Pancreas (tissue), 10 donors: ENCODE data around the gene ROBO1. TPM values are rescaled to one million over a fixed set of nuclear protein-coding genes. Genes with fewer than 3 reads are reported as not detected.

Experiments
- ATAC-seq, 4 donors: fragments of 200-7000 bp; cut with Tn5 transposase; one replicate each; pipeline versions ENCODE4 v1.8.0 to v1.9.1; 2020; ENCODE audit warnings: mild to moderate bottlenecking in 4 of 4, moderate library complexity in 4 of 4
- DNase-seq, 6 donors: peaks; one replicate each; pipeline ENCODE4 v3.0.0-alpha.2; 2020
- FAIRE-seq: peaks from 2 replicates; lab custom pipeline; 2012; peaks lifted over from hg19 to GRCh38; lab: Jason Lieb, UNC
- H3K27ac ChIP-seq, 4 donors: fragments of 200-600 bp; sonication (generic); 1 replicate in 3 of 4; 2 replicates in 1 of 4; pipeline versions ENCODE4 v1.5.0 to v1.8.0; 2020
- H3K27me3 ChIP-seq, 4 donors: fragments of 200-600 bp; one replicate each; pipeline ENCODE4 v1.8.0; 2021
- H3K36me3 ChIP-seq, 3 donors: fragments of 200-600 bp; sonication (generic) in 1 of 3; one replicate each; pipeline versions ENCODE4 v1.5.0 to v1.8.0; 2020 to 2021
- H3K4me1 ChIP-seq, 3 donors: fragments of 200-600 bp; one replicate each; pipeline ENCODE4 v1.8.0; 2021
- H3K4me3 ChIP-seq, 4 donors: fragments of 200-600 bp; sonication (generic) in 2 of 4; one replicate each; pipeline versions ENCODE4 v1.5.0 to v1.8.0; 2020 to 2021
- H3K9me3 ChIP-seq, 4 donors: fragments of 200-600 bp; one replicate each; pipeline ENCODE4 v1.8.0; 2021
- CTCF ChIP-seq, 4 donors: fragments of 200-600 bp; sonication (generic) in 3 of 4; IDR thresholded peaks; one replicate each; pipeline versions ENCODE4 v1.5.0 to v1.8.0; 2021; ENCODE audit warnings: antibody characterized with exemption in 4 of 4
- WGBS, 2 donors: extraction: QIAGEN DNeasy Blood & Tissue Kit; methylation state at CpG; one replicate each; pipeline ENCODE4 v1.1.7; 2013; 5-methylcytosine and 5-hydroxymethylcytosine counted together
- intact Hi-C, 3 donors: fragments of 100-400 bp; cut with DNase I; formaldehyde crosslinking; loops; one replicate each; pipeline versions ENCODE4 v1.11.1 to v1.14.2; 2022
- polyA plus RNA-seq, 2 donors: library from polyadenylated mRNA; stranded (reverse); fragments of 200-250 nt; gene quantifications; one replicate each; pipeline ENCODE4 v1.2.3, GENCODE V29; 2013
- total RNA-seq, 6 donors: library from RNA; stranded (reverse); fragmentation: NEBNext Ultra II Directional in 4 of 6; extraction: Animal tissue kit (Norgen Biotek cat#: 25700) in 4 of 6; gene quantifications; one replicate each; pipeline versions ENCODE4 v1.2.1 to v1.2.4, GENCODE V29; 2021 to 2023
- donor health status: healthy with polysubstance abuse.
- donor health status: DM: no; HTN: no; CAD: no; lungs with moderate emphysema.
- donor health status: DM: no; HTN: no; CAD: no.
- donor health status: control.
- donor health status: control.
- donor health status: Bipolar disorder and iron deficiency.
- donor health status: DM: yes; HTN: yes; CAD: no.
- donor health status: DM: no; HTN: no; CAD: no.
- donor health status: DM: no; HTN: no; CAD: no.
- donor health status: DM: yes; HTN: yes; CAD: no.

Gene ROBO1
- total and polyA plus RNA-seq, 8 donors, result 0.51 to 8.5 (median 2.8) TPM

- Histone ChIP-seq H3K4me3 (no peak overlapping the region), H3K4me1 (no peaks in the 10 kb centered on the region), H3K36me3 (no peaks in the 10 kb centered on the region), H3K27ac (no peak overlapping the region), H3K27me3 (no peaks in the 10 kb centered on the region), H3K9me3 (no peaks in the 10 kb centered on the region)
- intact Hi-C loops, result no loop called here
- WGBS, 2 donors, result 54 to 65% methylated on average over 3 of the region's 3 CpGs
- ATAC-seq (no peak), FAIRE-seq (no peak), DNase-seq (no peak)
- TF ChIP-seq CTCF (IDR thresholded peaks at IDR 0.05), result no peak
Observed at GRCh38 chr3:78905700-78906099, 862.1 kb downstream of the ROBO1 start.

GRCh38 chr3:78901544-78901943 lies 866.3 kb downstream of the ROBO1 start:
- no peak for FAIRE-seq
- DNase-seq, result no peak
- Histone ChIP-seq H3K27me3 (no peaks in the 10 kb centered on the region), H3K36me3 (no peaks in the 10 kb centered on the region), H3K9me3 (no peaks in the 10 kb centered on the region), H3K27ac (no peak overlapping the region), H3K4me3 (no peak overlapping the region), H3K4me1 (no peaks in the 10 kb centered on the region)
- no peak for ATAC-seq
- intact Hi-C loops, result no loop called here
- no peak for TF ChIP-seq CTCF (IDR thresholded peaks at IDR 0.05)
- 74 to 91% methylated on average over 1 of the region's 1 CpG for WGBS, 2 donors

GRCh38 chr3:78900880-78901279 lies 866.9 kb downstream of the ROBO1 start:
- Histone ChIP-seq H3K27me3 (no peaks in the 10 kb centered on the region), H3K4me3 (no peak overlapping the region), H3K27ac (no peak overlapping the region), H3K9me3 (no peaks in the 10 kb centered on the region), H3K36me3 (no peaks in the 10 kb centered on the region), H3K4me1 (no peaks in the 10 kb centered on the region)
- 65 to 78% methylated on average over 3 of the region's 3 CpGs for WGBS, 2 donors
- ATAC-seq (no peak), DNase-seq (no peak), FAIRE-seq (no peak)
- no peak for TF ChIP-seq CTCF (IDR thresholded peaks at IDR 0.05)
- intact Hi-C loops, result no loop called here

- no peak for FAIRE-seq
- no peaks in the 10 kb centered on the region for H3K36me3 ChIP-seq
Observed at GRCh38 chr3:78900426-78900825, 867.4 kb downstream of the ROBO1 start.

GRCh38 chr3:78895528-78895927 lies 872.3 kb downstream of the ROBO1 start:
- Histone ChIP-seq H3K4me1 (no peaks in the 10 kb centered on the region), H3K27me3 (no peaks in the 10 kb centered on the region), H3K36me3 (no peaks in the 10 kb centered on the region), H3K4me3 (no peak overlapping the region), H3K27ac (no peak overlapping the region), H3K9me3 (no peaks in the 10 kb centered on the region)
- FAIRE-seq, result no peak
- ATAC-seq, result no peak
- TF ChIP-seq CTCF (IDR thresholded peaks at IDR 0.05), result no peak
- no peak for DNase-seq
- intact Hi-C loops, result no loop called here

More at GRCh38 chr3:78900426-78900825, 867.4 kb downstream of the ROBO1 start:
- Histone ChIP-seq H3K27me3 (no peaks in the 10 kb centered on the region), H3K27ac (no peak overlapping the region), H3K9me3 (no peaks in the 10 kb centered on the region), H3K4me3 (no peak overlapping the region), H3K4me1 (no peaks in the 10 kb centered on the region)
- intact Hi-C loops, result no loop called here
- ATAC-seq (no peak), DNase-seq (no peak)
- TF ChIP-seq CTCF (IDR thresholded peaks at IDR 0.05), result no peak
- 86 to 93% methylated on average over 1 of the region's 1 CpG for WGBS, 2 donors
